NCI-H146 (cell line): ENCODE data around the gene EXD2.
"Not testable (repeated sequence)": the region's sequence is repeated elsewhere in the genome, so short reads cannot be mapped to it uniquely, and the experiment has no call there.

ENCODE experiments used
- DNase-seq: peaks from one replicate; lab custom pipeline; 2025; lab: John Stamatoyannopoulos, UW

Gene EXD2

GRCh38 chr14:69191340-69192111 lies at the start of gene EXD2:
EXD2 (plus strand) TSS chr14:69191498; CDS start chr14:69209471, 17,973 bp downstream.
- peak; percentile 94 for DNase-seq

GRCh38 chr14:69141550-69141949 lies 49.7 kb upstream of the EXD2 start:
- DNase-seq, result no peak

DNA sequence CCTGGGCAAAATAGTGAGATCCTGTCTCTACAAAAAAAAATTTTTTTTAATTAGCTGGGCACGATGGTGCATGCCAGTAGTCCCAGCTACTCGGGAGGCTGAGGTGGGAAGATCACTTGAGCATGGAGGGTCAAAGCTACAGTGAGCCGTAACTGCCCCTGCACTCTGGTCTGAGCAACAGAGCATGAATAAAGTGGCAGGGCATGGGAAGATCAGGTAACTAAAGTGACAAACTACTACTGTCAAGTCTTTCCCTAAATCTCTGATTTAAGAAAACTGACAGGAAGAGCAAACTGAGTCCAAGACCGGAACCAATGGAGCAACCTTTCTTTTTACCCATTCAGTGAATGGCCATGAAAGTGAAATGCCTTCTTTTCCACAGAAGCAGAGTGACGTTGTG lies 49.2 kb upstream of the EXD2 start:
- no peak for DNase-seq

DNA sequence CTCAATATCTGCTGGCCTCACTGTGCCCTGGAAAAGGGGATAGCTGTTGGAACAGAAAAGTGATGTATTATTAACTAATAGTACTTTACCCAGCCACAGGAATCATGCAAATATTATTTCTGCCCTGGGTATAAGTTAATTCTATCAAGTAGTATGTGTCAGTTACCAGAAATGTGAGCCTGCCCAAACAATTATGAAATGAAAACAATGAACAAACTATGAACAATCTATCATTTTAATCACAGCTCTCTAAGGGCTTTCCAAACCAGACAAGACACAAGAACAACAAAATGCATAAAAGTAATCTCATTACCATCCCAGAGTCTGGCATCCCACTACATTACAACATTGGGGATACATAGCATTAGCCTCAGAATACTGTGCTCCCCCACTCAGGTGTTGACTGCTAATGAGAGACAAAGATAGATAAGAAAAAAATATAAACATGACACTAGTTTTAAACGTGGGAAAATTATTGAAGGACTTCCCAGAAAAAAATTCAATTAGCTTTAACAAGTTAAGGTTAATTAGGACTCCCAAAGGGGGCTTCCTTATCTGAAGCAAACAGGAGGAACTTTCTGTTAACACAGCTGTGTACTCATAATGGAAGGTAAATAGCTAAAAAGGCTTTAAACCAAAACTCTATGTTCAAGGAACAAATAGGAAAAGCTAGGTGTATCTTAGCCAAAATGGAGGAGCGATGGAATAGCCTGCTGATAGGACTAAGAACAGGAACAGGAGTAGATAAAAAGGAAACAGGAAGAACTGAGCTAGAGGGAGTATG lies 41.6 kb upstream of the EXD2 start:
- DNase-seq, result no peak

DNA sequence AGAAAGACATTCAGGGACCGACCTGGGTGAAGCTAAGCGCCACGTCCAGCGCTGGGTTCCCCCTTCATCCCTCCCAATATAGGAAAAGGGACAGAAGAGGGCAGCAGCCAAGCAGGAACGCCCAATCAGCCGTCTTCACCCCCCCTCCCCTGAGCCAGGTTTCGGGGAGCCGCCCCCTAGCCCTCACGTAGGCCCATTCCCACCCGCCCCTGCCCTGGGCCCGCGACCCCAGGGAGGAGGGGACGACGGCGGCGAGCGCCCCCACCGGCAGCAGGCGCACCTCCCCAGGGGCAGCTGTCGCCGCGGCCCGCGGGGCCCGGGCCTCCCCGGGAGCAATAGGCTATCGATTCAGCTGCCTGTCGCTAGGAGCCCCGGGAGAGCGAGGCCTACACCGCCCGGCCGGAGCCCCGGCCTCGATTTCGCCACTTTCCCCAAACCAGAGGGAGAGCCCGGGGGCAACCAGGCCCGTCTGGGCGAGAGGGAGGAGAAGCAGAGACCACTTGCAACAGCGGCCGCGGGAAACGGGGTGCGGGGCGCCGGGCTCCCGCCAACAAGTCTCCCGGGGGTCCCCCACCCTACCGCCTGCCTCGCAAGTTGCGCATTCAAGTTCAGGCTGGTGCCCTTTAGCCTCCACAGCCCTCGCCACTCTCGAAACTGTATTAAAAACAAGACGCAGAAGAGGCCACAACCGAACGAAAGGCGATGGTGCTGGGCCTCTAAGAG lies 39.7 kb upstream of the EXD2 start:
- peak; percentile 63 for DNase-seq

DNA sequence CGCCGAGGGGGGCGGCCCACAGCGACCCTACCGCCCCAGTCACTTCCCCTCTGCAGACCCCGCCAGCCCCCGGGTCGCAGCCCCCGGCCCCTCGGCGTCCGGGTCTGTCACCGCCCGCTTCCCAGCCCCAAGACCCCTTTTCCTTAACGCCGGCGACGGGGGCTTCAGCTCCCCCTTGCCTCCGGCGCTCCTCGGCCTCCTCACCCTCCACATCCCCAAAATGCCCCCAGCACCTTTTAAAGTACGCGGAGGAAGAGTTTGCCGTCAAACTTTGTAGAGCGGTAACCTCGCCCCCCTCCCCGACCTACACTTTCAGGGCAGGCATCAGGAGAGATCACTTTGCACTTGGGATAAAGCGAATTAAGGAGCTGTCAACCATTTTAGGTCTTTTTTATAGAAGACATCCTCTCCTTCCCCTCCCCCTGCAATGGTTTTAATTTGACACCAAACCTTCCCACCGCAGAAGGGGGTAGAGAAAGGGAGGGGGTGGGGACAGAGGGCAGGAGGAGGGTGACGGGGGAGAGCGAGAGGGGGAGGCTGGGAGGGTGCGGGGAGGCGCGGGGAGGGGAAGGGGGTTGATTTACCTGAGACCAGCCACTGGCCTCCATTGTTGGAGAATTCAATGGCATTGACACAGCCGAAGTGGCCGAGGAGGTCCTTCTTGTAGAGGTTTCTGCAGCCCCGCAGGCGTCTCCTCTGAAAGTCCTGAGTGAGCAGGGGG lies 39.0 kb upstream of the EXD2 start:
- peak; percentile 52 for DNase-seq

- peak; percentile 93 for DNase-seq
Observed at GRCh38 chr14:69152902-69153151, 38.5 kb upstream of the EXD2 start, which contains the start of gene DCAF5. DCAF5 (minus strand) TSS chr14:69153119; CDS start chr14:69152978, 141 bp downstream.

DNA sequence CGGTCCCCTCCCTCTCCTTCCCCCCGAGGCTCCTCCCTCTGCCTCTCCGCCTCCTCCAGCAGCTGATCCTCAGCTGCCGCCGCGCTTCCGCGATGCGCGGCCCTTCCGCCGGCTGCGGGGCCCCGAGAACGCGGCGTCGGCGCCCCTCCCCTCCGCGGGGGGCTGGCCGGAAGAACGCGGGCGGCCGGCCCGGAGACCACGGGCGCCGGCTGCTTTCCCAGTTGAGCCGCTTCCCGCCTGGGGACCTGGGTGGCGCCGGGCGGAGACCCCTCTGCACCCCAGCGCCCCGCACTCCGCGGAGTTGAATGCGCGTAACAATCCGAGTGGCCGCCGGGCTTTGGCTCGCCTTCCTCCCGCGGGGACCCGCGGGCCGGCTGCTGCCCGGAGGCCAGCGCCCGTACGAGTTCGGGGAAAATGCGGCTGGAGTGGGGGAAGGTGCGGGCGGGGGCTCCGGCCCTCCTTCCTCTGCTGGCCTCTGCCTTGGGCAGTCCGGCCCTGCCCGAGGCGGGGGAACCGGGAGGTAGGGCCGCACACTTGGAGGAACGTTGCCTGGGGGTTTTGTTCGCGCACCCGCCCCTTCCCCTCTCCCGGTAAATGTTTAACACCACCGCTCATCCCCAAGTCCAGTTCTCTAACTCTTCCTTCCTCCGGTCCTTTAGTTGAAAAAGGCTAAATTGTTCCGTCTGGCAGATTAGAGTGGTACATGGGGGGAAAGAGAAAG lies 38.0 kb upstream of the EXD2 start:
- DNase-seq, result peak; percentile 50

GRCh38 chr14:69153873-69154270 lies 37.4 kb upstream of the EXD2 start:
- DNase-seq, result peak; percentile 24

DNA sequence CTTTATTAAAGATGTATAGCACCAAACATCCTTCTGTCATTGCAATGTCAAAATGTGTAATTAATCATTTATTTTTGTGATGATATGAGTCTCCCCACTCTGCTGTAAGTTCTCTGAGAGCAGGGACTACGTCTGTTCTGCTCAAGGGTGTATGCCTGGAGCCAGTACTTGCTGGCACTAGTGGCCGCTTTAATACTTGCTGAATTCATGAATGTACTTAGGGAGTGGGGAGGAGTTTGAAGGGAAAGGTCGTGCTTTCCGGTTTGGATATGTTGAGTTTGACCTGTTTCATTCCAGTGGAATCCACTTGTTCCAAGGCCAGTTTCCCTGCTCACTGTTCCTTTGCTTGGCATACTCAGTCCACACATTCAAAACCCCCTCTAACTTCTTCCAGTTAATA lies 36.5 kb upstream of the EXD2 start:
- DNase-seq, result no peak

GRCh38 chr14:69156224-69156623 lies 35.1 kb upstream of the EXD2 start:
- DNase-seq, result no peak

- DNase-seq, result no peak
Observed at GRCh38 chr14:69161590-69161989, 29.7 kb upstream of the EXD2 start.

GRCh38 chr14:69165787-69166186 lies 25.5 kb upstream of the EXD2 start:
- DNase-seq, result not testable (repeated sequence)

GRCh38 chr14:69170839-69171238 lies 20.5 kb upstream of the EXD2 start:
- no peak for DNase-seq

GRCh38 chr14:69171569-69171968 lies 19.7 kb upstream of the EXD2 start:
- DNase-seq, result no peak

DNA sequence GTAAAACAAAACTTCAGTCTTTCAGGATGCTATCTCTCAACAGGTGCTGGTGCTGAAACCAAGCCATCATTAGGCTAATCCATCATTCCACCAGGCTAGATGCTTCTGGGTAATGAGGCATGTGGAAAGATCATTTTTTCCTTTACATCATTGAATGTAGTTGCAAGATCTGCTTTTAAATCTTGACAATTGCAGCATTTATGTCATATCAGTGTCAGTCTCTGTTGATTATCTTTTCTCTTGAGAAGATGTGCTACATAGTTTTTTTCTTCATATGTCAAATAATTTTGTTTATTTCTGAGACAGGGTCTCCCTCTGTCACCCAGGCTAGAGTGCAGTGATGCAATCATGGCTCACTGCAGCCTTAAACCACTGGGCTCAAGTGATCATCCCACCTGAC lies 16.2 kb upstream of the EXD2 start:
- DNase-seq, result no peak

DNA sequence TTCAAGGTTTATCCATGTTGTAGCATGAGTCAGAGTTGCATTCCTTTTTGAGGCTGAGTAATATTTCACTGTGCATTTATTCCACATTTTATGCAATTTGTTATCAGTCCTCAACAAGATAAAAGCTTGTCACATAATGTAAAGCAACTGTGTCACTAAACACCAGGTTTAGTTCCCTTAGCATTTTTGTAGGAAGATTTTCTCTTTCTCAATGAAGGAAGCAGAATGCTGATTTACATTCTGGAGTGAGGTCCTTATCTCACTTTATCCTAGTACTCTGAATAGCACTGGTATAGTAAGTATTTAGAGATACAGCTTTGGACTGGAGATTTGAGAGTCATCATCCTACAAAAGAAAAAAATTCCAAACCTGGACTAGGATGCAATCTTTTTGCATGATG lies 9.8 kb upstream of the EXD2 start:
- no peak for DNase-seq

- DNase-seq, result not testable (repeated sequence)
Observed at GRCh38 chr14:69182580-69182979, 8.7 kb upstream of the EXD2 start.

GRCh38 chr14:69183735-69184134 lies 7.6 kb upstream of the EXD2 start:
- no peak for DNase-seq

GRCh38 chr14:69190191-69190590 lies 1.1 kb upstream of the EXD2 start:
- DNase-seq, result no peak

GRCh38 chr14:69193721-69194120 lies 2.4 kb downstream of the EXD2 start:
- no peak for DNase-seq

DNA sequence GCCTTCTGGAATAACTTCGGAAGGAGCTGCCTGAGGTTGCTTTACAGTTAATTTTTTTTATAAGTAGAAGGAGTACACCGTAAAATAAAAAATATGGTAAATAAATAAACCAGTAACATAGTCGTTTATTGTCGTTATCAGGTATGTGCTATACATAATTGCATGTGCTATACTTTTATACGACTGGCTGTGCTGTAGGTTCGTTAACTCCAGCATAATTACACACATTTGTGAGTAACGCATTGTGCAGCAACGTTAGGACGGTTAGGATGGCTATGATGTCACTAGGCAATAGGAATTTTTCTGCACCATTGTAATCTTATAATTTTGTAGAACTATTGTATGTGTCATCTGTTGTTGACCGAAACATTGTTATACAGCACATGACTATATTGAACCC lies 8.5 kb downstream of the EXD2 start:
- no peak for DNase-seq
